Measurements from ENCODE around the gene TSPAN9. TPM values are rescaled to one million over a fixed set of nuclear protein-coding genes. Genes with fewer than 3 reads are reported as not detected.

TSPAN9 gene
- total RNA-seq, 4 donors from 2014 or later: 15.7 to 32.6 (median 26.2) TPM

GRCh38 chr12:3333991-3334391, 256.8 kb downstream of the TSPAN9 start:
- Histone ChIP-seq H3K4me3 (no peak overlapping the region), H3K36me3 (no peaks in the 10 kb centered on the region), H3K4me1 (peaks cover 0 to 24% (median 7%) of the 10 kb centered on the region in 4 donors), H3K27ac (no peak overlapping the region), H3K9me3 (no peaks in the 10 kb centered on the region), H3K27me3 (no peaks in the 10 kb centered on the region)
- TF ChIP-seq CTCF (IDR thresholded peaks at IDR 0.05): no peak
- no peak for TF ChIP-seq EP300 (IDR thresholded peaks at IDR 0.05)
- no peak for TF ChIP-seq POLR2A (IDR thresholded peaks at IDR 0.05)
- no peak for DNase-seq (ENCODE audit: low spot score in 2 of 2)
- 80 to 91% methylated on average over 5 to 8 of the region's 9 CpGs for WGBS, 2 donors

GRCh38 chr12:3335078-3335487, 257.9 kb downstream of the TSPAN9 start:
- H3K9me3 ChIP-seq: no peaks in the 10 kb centered on the region
- H3K27ac ChIP-seq: no peak overlapping the region
- TF ChIP-seq POLR2A (IDR thresholded peaks at IDR 0.05): no peak
- no peak for TF ChIP-seq CTCF (IDR thresholded peaks at IDR 0.05)
- no peak for TF ChIP-seq EP300 (IDR thresholded peaks at IDR 0.05)
- H3K36me3 ChIP-seq: no peaks in the 10 kb centered on the region
- no peaks in the 10 kb centered on the region for H3K27me3 ChIP-seq
- no peak for DNase-seq (ENCODE audit: low spot score in 2 of 2)
- H3K4me1 ChIP-seq: peaks cover 0 to 24% (median 7%) of the 10 kb centered on the region in 4 donors
- no peak overlapping the region for H3K4me3 ChIP-seq
- WGBS, 2 donors: 87 to 89% methylated on average over 8 of the region's 8 CpGs

Small RNAs within 50 kb of the gene (small RNA-seq; reads per million reads assigned to genes)
- gene AC005912.1 (not detected), gene RF00017 (not detected)

Other genes starting within 250 kb of the TSPAN9 start
- 10 to 100 TPM in 3 of 4 donors, 1 to 10 TPM in 1; 6.6 to 33.1 (median 28.8) TPM for gene NRIP2, start 242.3 kb upstream of the TSPAN9 start, total RNA-seq
- not detected for gene TEX52, start 220.3 kb upstream of the TSPAN9 start, total RNA-seq
- gene FOXM1, start 200.2 kb upstream of the TSPAN9 start, total RNA-seq: 1 to 10 TPM in 2 of 4 donors, under 1 TPM in 2; 0.21 to 1.2 (median 0.84) TPM
- gene RHNO1, start 200.2 kb upstream of the TSPAN9 start, total RNA-seq: 10 to 100 TPM in 1 of 4 donors, 1 to 10 TPM in 3; 5.4 to 13.8 (median 7.4) TPM
- 10 to 100 TPM; 34.3 to 41.6 (median 37.6) TPM for gene TULP3, start 186.5 kb upstream of the TSPAN9 start, total RNA-seq
- 10 to 100 TPM; 17.2 to 34.2 (median 23.5) TPM for gene TEAD4, start 118.0 kb upstream of the TSPAN9 start, total RNA-seq

All from tibial nerve (tissue), 4 donors.